Memory B cell (primary cell): ENCODE measurements around the gene TUT1.
A peak's percentile ranks its signal among the peaks of the same experiment; 100 is the strongest.

Experiments used
- ATAC-seq: fragments of 150-1000 bp; cut with Tn5 transposase; 2 replicates; pipeline ENCODE4 v1.10.0; 2021; ENCODE audit warnings: low read depth, mild to moderate bottlenecking, moderate library complexity
- DNase-seq, 2 donors: peaks; one replicate each; pipeline ENCODE4 v3.0.0; 2022; ENCODE audit warnings: low spot score in 2 of 2
- H3K27ac Mint-ChIP-seq: one replicate; pipeline ENCODE4 v1.8.0; 2022; ENCODE audit warnings: mild to moderate bottlenecking, moderate library complexity, mixed read lengths
- H3K27me3 Mint-ChIP-seq: one replicate; pipeline ENCODE4 v1.8.0; 2022; ENCODE audit warnings: mixed read lengths
- H3K36me3 Mint-ChIP-seq: one replicate; pipeline ENCODE4 v1.8.0; 2022; ENCODE audit warnings: mild to moderate bottlenecking, mixed read lengths
- H3K4me1 Mint-ChIP-seq: one replicate; pipeline ENCODE4 v1.8.0; 2022; ENCODE audit warnings: mixed read lengths
- H3K4me3 Mint-ChIP-seq: one replicate; pipeline ENCODE4 v1.8.0; 2022; ENCODE audit warnings: mild to moderate bottlenecking, moderate library complexity, mixed read lengths
- H3K9me3 Mint-ChIP-seq: one replicate; pipeline ENCODE4 v1.8.0; 2022; ENCODE audit warnings: mixed read lengths

TUT1 gene

GRCh38 chr11:62540804-62541701 is 50.3 kb downstream of the TUT1 start:
- peaks cover 10% of the 10 kb centered on the region for H3K36me3 Mint-ChIP-seq
- H3K27ac Mint-ChIP-seq: peak overlapping the region; percentile 99
- H3K4me3 Mint-ChIP-seq: peak overlapping the region; percentile 98
- ATAC-seq (peak; percentile 34), DNase-seq (no peak)
- peaks cover 63% of the 10 kb centered on the region for H3K4me1 Mint-ChIP-seq
- H3K9me3 Mint-ChIP-seq: no peaks in the 10 kb centered on the region
- no peaks in the 10 kb centered on the region for H3K27me3 Mint-ChIP-seq

- H3K9me3 Mint-ChIP-seq: no peaks in the 10 kb centered on the region
- peak overlapping the region; percentile 96 for H3K27ac Mint-ChIP-seq
- peaks cover 15% of the 10 kb centered on the region for H3K36me3 Mint-ChIP-seq
- peaks cover 61% of the 10 kb centered on the region for H3K4me1 Mint-ChIP-seq
- ATAC-seq: no peak
- peak overlapping the region; percentile 70 for H3K4me3 Mint-ChIP-seq
- H3K27me3 Mint-ChIP-seq: no peaks in the 10 kb centered on the region
- DNase-seq: no peak
Measured at GRCh38 chr11:62539238-62539925, 51.9 kb downstream of the TUT1 start.

GRCh38 chr11:62538470-62539237 is 52.7 kb downstream of the TUT1 start:
- no peaks in the 10 kb centered on the region for H3K9me3 Mint-ChIP-seq
- DNase-seq: no peak
- no peaks in the 10 kb centered on the region for H3K27me3 Mint-ChIP-seq
- no peak for ATAC-seq
- peaks cover 56% of the 10 kb centered on the region for H3K4me1 Mint-ChIP-seq
- H3K4me3 Mint-ChIP-seq: peak overlapping the region; percentile 70
- peaks cover 18% of the 10 kb centered on the region for H3K36me3 Mint-ChIP-seq
- H3K27ac Mint-ChIP-seq: peak overlapping the region; percentile 96

GRCh38 chr11:62536301-62536957 is 54.9 kb downstream of the TUT1 start:
- no peaks in the 10 kb centered on the region for H3K27me3 Mint-ChIP-seq
- ATAC-seq: no peak
- no peak overlapping the region for H3K4me3 Mint-ChIP-seq
- no peaks in the 10 kb centered on the region for H3K9me3 Mint-ChIP-seq
- peaks cover 37% of the 10 kb centered on the region for H3K4me1 Mint-ChIP-seq
- no peak for DNase-seq
- peaks cover 34% of the 10 kb centered on the region for H3K36me3 Mint-ChIP-seq
- H3K27ac Mint-ChIP-seq: peak overlapping the region; percentile 96

- no peak for ATAC-seq
- Mint-ChIP-seq H3K27me3 (no peaks in the 10 kb centered on the region), H3K36me3 (peaks cover 38% of the 10 kb centered on the region), H3K4me3 (no peak overlapping the region), H3K4me1 (peaks cover 31% of the 10 kb centered on the region), H3K27ac (peak overlapping the region; percentile 96), H3K9me3 (no peaks in the 10 kb centered on the region)
- no peak for DNase-seq
Measured at GRCh38 chr11:62535802-62536201, 55.5 kb downstream of the TUT1 start.

- Mint-ChIP-seq H3K27me3 (no peaks in the 10 kb centered on the region), H3K27ac (peak overlapping the region; percentile 96)
- ATAC-seq: no peak
Measured at GRCh38 chr11:62534779-62535545, 56.4 kb downstream of the TUT1 start.

GRCh38 chr11:62532096-62532495 is 59.2 kb downstream of the TUT1 start:
- peak overlapping the region; percentile 96 for H3K27ac Mint-ChIP-seq
- ATAC-seq (peak; percentile 6), DNase-seq (no peak)
- no peak overlapping the region for H3K4me3 Mint-ChIP-seq
- no peaks in the 10 kb centered on the region for H3K9me3 Mint-ChIP-seq
- peaks cover 16% of the 10 kb centered on the region for H3K4me1 Mint-ChIP-seq
- peaks cover 57% of the 10 kb centered on the region for H3K36me3 Mint-ChIP-seq
- H3K27me3 Mint-ChIP-seq: no peaks in the 10 kb centered on the region

More at GRCh38 chr11:62534779-62535545, 56.4 kb downstream of the TUT1 start:
- Mint-ChIP-seq H3K4me1 (peaks cover 28% of the 10 kb centered on the region), H3K36me3 (peaks cover 39% of the 10 kb centered on the region), H3K4me3 (peak overlapping the region; percentile 19), H3K9me3 (no peaks in the 10 kb centered on the region)
- DNase-seq: no peak
